HepG2 (cell line): ENCODE results near the gene PDS5B. TPM values are rescaled to one million over a fixed set of nuclear protein-coding genes. Genes with fewer than 3 reads are reported as not detected.

ENCODE experiments used
- CERS6 ChIP-seq: sonication (generic); formaldehyde crosslinking; IDR thresholded peaks from 2 replicates; pipeline ENCODE4 v1.5.0; 2020; ENCODE audit warnings: missing genetic modification reagents
- ELF3 ChIP-seq: IDR thresholded peaks from 2 replicates; pipeline ENCODE4 v1.6.1; 2016; ENCODE audit warnings: missing genetic modification reagents, missing compliant biosample characterization
- FOXM1 ChIP-seq: sonication (generic); formaldehyde crosslinking; IDR thresholded peaks from 2 replicates; pipeline ENCODE4 v1.5.0; 2020; ENCODE audit warnings: missing genetic modification reagents
- GATAD1 ChIP-seq: IDR thresholded peaks from 2 replicates; pipeline ENCODE4 v1.6.1; 2016; ENCODE audit warnings: missing genetic modification reagents, missing compliant biosample characterization
- NCOA1 ChIP-seq: sonication (generic); formaldehyde crosslinking; IDR thresholded peaks from 2 replicates; pipeline ENCODE4 v1.9.0; 2021; ENCODE audit warnings: missing genetic modification reagents
- ONECUT2 ChIP-seq: sonication (generic); formaldehyde crosslinking; IDR thresholded peaks from 2 replicates; pipeline ENCODE4 v1.4.0; 2020; ENCODE audit warnings: missing genetic modification reagents
- PRPF4 ChIP-seq: fragments of 200-400 bp; formaldehyde crosslinking; IDR thresholded peaks from 2 replicates; pipeline ENCODE4 v1.6.1; 2016; ENCODE audit warnings: low read length, low read depth; ENCODE audit not compliant: poor library complexity, severe bottlenecking
- SALL2 ChIP-seq: sonication (generic); formaldehyde crosslinking; IDR thresholded peaks from 2 replicates; pipeline ENCODE4 v1.8.1; 2023; ENCODE audit warnings: mild to moderate bottlenecking, missing genetic modification reagents, inconsistent platforms
- SIN3B ChIP-seq: fragments of 150-350 bp; IDR thresholded peaks from 2 replicates; pipeline ENCODE4 v1.6.1; 2014; ENCODE audit warnings: low read length
- SMAD1 ChIP-seq: sonication (generic); formaldehyde crosslinking; IDR thresholded peaks from 2 replicates; pipeline ENCODE4 v1.4.0; 2020; ENCODE audit warnings: missing genetic modification reagents, low read depth, mild to moderate bottlenecking, borderline replicate concordance
- TBX2 ChIP-seq: sonication (generic); formaldehyde crosslinking; IDR thresholded peaks from 2 replicates; pipeline ENCODE4 v1.5.0; 2020; ENCODE audit warnings: missing genetic modification reagents, mild to moderate bottlenecking, borderline replicate concordance
- TGIF2 ChIP-seq: IDR thresholded peaks from 2 replicates; pipeline ENCODE4 v1.6.1; 2016; ENCODE audit warnings: control low read depth, missing compliant biosample characterization
- XRCC5 ChIP-seq: fragments of 200-400 bp; formaldehyde crosslinking; optimal IDR thresholded peaks from 2 replicates; pipeline ENCODE3; 2017; ENCODE audit warnings: mild to moderate bottlenecking, low read length
- ZEB1 ChIP-seq: IDR thresholded peaks from 2 replicates; pipeline ENCODE4 v1.6.1; 2012; ENCODE audit warnings: mild to moderate bottlenecking, low read depth, inconsistent platforms; ENCODE audit not compliant: insufficient replicate concordance
- ZMYM2 ChIP-seq: sonication (generic); formaldehyde crosslinking; IDR thresholded peaks from 2 replicates; pipeline ENCODE4 v1.8.0; 2022; ENCODE audit warnings: mild to moderate bottlenecking, missing genetic modification reagents
- ZNF460 ChIP-seq: sonication (generic); formaldehyde crosslinking; IDR thresholded peaks from 2 replicates; pipeline ENCODE4 v1.5.1; 2020; ENCODE audit warnings: missing genetic modification reagents, mild to moderate bottlenecking, borderline replicate concordance
- ZNF510 ChIP-seq: sonication (generic); formaldehyde crosslinking; IDR thresholded peaks from 2 replicates; pipeline ENCODE4 v1.4.0; 2020; ENCODE audit warnings: low read depth, mild to moderate bottlenecking, missing genetic modification reagents
- ZNF572 ChIP-seq: sonication (generic); formaldehyde crosslinking; IDR thresholded peaks from 2 replicates; pipeline ENCODE4 v1.5.1; 2020; ENCODE audit warnings: mild to moderate bottlenecking, missing genetic modification reagents
- ZNF770 ChIP-seq: sonication (generic); formaldehyde crosslinking; IDR thresholded peaks from 2 replicates; pipeline ENCODE4 v1.5.0; 2020; ENCODE audit warnings: mild to moderate bottlenecking, missing genetic modification reagents
- ZNF850 ChIP-seq: sonication (generic); formaldehyde crosslinking; conservative IDR thresholded peaks from 2 replicates; pipeline ENCODE4 v1.9.0; 2021; ENCODE audit warnings: mild to moderate bottlenecking, missing genetic modification reagents
- ZNF891 ChIP-seq: sonication (generic); formaldehyde crosslinking; IDR thresholded peaks from 2 replicates; pipeline ENCODE4 v1.5.0; 2020; ENCODE audit warnings: mild to moderate bottlenecking, missing genetic modification reagents
- polyA plus RNA-seq, 8 experiments: library from polyadenylated mRNA; depleted of rRNA in 3 of 8; stranded (reverse) in 7 of 8; unstranded in 1 of 8; fragments of >200 nt; fragmentation: Illumina TruSeq in 4 of 8; extraction: Trizol in 4 of 8; gene quantifications; 2 replicates each; pipeline versions ENCODE4 v1.2.1 to v1.2.3, GENCODE V29; 2011 to 2016; ENCODE audit warnings: low read depth in 4 of 8, missing spikeins in 1 of 8, mixed read lengths in 1 of 8; ENCODE audit not compliant: insufficient read depth in 1 of 8
- total RNA-seq, 5 experiments: library from RNA; depleted of rRNA; stranded (reverse); fragments of >200 nt; fragmentation: Illumina TruSeq; extraction: Trizol; gene quantifications; 2 replicates each; pipeline ENCODE4 v1.2.3, GENCODE V29; 2016; ENCODE audit warnings: low read depth in 1 of 5
- TF ChIP-seq, protein P1 (sequence below): sonication (generic); formaldehyde crosslinking; IDR thresholded peaks from 2 replicates; pipeline ENCODE4 v1.8.0; 2023; ENCODE audit warnings: mild to moderate bottlenecking, missing genetic modification reagents
- TF ChIP-seq, protein P2 (sequence below): sonication (generic); formaldehyde crosslinking; IDR thresholded peaks from 2 replicates; pipeline ENCODE4 v1.5.1; 2020; ENCODE audit warnings: missing genetic modification reagents, mild to moderate bottlenecking, borderline replicate concordance

PDS5B gene
- total and polyA plus RNA-seq, 2 of the 13 experiments (the other 11 are each of a cell fraction or from before 2014, with no cell fraction given), result 5.8 to 24.6 TPM

DNA sequence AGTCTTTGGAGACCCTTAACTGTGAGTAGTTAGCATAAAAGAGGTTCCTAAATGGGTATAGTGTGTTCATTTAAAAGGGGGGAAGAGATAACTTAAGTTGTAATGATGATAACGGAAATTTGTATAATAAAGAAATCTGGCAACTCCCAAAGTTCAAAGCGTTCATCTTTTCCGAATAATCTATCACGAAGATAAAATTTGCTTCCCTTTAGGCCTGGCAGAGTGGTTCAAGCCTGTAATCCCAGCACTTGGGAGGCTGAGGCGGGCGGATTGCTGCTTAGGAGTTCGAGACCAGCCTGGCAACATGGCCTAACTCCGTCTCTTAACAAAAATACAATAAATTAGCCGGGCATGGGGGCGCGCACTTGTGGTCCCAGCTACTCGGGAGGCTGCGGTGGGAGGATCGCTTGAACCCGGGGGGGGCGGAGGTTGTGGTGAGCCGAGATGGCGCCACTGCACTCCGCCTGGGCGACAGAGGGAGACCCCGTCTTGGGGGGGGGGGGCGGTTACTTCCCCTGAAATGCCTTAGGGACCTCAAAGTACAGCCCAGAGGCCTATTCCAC, 48.6 kb upstream of the PDS5B start (continued):
- TF ChIP-seq ELF3 (CRISPR knock-in tag), result no peak
- TF ChIP-seq ZNF891 (CRISPR knock-in tag), result no peak
- TF ChIP-seq GATAD1 (CRISPR knock-in tag), result no peak
- peak; percentile 95 for TF ChIP-seq ZNF770 (CRISPR knock-in tag)
- no peak for TF ChIP-seq ZEB1
- no peak for TF ChIP-seq CERS6 (CRISPR knock-in tag)
- no peak for TF ChIP-seq PRPF4
- no peak for TF ChIP-seq XRCC5
- no peak for TF ChIP-seq SMAD1 (CRISPR knock-in tag)
- 0 out of 2 replicates have a peak, but pooled peaks have one; percentile 19 for TF ChIP-seq SALL2
- TF ChIP-seq ZNF572 (CRISPR knock-in tag), result no peak
- peak; percentile 95 for TF ChIP-seq ZNF460 (CRISPR knock-in tag)
- TF ChIP-seq, protein P1, sequence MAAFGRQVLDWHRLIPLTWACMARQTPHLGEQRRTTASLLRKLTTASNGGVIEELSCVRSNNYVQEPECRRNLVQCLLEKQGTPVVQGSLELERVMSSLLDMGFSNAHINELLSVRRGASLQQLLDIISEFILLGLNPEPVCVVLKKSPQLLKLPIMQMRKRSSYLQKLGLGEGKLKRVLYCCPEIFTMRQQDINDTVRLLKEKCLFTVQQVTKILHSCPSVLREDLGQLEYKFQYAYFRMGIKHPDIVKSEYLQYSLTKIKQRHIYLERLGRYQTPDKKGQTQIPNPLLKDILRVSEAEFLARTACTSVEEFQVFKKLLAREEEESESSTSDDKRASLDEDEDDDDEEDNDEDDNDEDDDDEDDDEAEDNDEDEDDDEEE (CRISPR knock-in tag), result no peak
- TF ChIP-seq, protein P2, sequence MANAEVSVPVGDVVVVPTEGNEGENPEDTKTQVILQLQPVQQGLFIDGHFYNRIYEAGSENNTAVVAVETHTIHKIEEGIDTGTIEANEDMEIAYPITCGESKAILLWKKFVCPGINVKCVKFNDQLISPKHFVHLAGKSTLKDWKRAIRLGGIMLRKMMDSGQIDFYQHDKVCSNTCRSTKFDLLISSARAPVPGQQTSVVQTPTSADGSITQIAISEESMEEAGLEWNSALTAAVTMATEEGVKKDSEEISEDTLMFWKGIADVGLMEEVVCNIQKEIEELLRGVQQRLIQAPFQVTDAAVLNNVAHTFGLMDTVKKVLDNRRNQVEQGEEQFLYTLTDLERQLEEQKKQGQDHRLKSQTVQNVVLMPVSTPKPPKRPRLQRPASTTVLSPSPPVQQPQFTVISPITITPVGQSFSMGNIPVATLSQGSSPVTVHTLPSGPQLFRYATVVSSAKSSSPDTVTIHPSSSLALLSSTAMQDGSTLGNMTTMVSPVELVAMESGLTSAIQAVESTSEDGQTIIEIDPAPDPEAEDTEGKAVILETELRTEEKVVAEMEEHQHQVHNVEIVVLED, result no peak
- TF ChIP-seq TBX2 (CRISPR knock-in tag), result 0 out of 2 replicates have a peak, but pooled peaks have one; percentile 6
- TF ChIP-seq TGIF2 (CRISPR knock-in tag), result no peak
- no peak for TF ChIP-seq ONECUT2 (CRISPR knock-in tag)
- no peak for TF ChIP-seq ZNF510
- TF ChIP-seq SIN3B, result no peak
- TF ChIP-seq NCOA1 (CRISPR knock-in tag), result no peak
- TF ChIP-seq ZMYM2 (CRISPR knock-in tag), result 0 out of 2 replicates have a peak, but pooled peaks have one; percentile 42
- TF ChIP-seq ZNF850, result no peak
- TF ChIP-seq FOXM1 (CRISPR knock-in tag), result no peak
